Activated T-cell treated with anti-CD3 and anti-CD28 coated beads, Interleukin-2, amount 50 U/mL, for 24 hours (primary cell): ENCODE data around the gene UGT3A1.
"Not testable (repeated sequence)": the region's sequence is repeated elsewhere in the genome, so short reads cannot be mapped to it uniquely, and the experiment has no call there.

Experiments used
- DNase-seq: peaks from one replicate; pipeline ENCODE4 v3.0.0-alpha.2; 2020
- H3K27ac Mint-ChIP-seq: 2 replicates; pipeline ENCODE4 v1.8.0; 2020; ENCODE audit warnings: mild to moderate bottlenecking, mixed read lengths
- H3K27me3 Mint-ChIP-seq: 2 replicates; pipeline ENCODE4 v1.8.0; 2020; ENCODE audit warnings: mixed read lengths
- H3K36me3 Mint-ChIP-seq: 2 replicates; pipeline ENCODE4 v1.8.0; 2020; ENCODE audit warnings: low read depth, mixed read lengths
- H3K4me1 Mint-ChIP-seq: 2 replicates; pipeline ENCODE4 v1.8.0; 2020; ENCODE audit warnings: low read depth, mixed read lengths
- H3K4me3 Mint-ChIP-seq: 2 replicates; pipeline ENCODE4 v1.8.0; 2020; ENCODE audit warnings: mild to moderate bottlenecking, moderate library complexity, mixed read lengths
- H3K9me3 Mint-ChIP-seq: 2 replicates; pipeline ENCODE4 v1.8.0; 2020; ENCODE audit warnings: mixed read lengths

Gene UGT3A1, protein sequence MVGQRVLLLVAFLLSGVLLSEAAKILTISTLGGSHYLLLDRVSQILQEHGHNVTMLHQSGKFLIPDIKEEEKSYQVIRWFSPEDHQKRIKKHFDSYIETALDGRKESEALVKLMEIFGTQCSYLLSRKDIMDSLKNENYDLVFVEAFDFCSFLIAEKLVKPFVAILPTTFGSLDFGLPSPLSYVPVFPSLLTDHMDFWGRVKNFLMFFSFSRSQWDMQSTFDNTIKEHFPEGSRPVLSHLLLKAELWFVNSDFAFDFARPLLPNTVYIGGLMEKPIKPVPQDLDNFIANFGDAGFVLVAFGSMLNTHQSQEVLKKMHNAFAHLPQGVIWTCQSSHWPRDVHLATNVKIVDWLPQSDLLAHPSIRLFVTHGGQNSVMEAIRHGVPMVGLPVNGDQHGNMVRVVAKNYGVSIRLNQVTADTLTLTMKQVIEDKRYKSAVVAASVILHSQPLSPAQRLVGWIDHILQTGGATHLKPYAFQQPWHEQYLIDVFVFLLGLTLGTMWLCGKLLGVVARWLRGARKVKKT

DNA sequence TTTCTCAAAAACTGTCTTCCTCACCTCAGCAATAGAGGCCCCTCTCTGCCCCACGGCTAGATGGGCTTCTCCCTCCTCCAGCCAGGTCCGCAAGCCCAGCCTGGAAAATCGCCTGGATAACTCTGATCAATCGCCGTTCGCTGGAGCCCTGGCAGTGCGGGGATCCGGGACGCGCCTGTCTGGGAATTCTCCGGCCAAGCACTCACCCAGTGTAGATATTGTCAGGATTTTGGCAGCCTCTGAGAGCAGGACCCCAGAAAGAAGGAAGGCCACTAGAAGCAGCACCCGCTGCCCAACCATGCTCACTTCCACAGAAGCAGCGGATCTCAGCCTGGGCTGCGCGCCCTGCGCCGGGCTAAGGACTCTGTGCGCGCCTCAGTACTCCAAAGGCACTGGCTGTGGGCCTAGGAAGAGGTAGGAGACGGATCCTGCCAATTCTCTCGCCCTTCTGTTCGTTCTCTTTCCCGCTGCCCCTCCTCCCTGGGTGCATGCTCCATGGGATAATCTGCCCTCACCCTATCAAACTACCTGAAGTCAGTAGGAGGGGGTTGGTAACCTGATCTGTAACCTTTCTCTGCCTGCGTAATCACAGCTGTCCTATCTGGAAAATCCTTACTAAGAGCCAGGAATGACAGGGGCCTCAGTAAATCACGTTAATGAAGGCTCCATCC is at the start of gene UGT3A1:
TSS of gene UGT3A1 (minus strand) at position 450 of the 671 bp plus-strand sequence. CDS start at position 300, 150 bp downstream.
- H3K27ac Mint-ChIP-seq = no peak within 1 kb of the TSS
- no peaks in the 10 kb centered on the region for H3K9me3 Mint-ChIP-seq
- H3K4me1 Mint-ChIP-seq = no peaks in the 10 kb centered on the region
- H3K36me3 Mint-ChIP-seq = no peaks in the 10 kb centered on the region
- no peak for DNase-seq
- no peak within 1 kb of the TSS for H3K4me3 Mint-ChIP-seq
- peaks cover 39% of the 10 kb centered on the region for H3K27me3 Mint-ChIP-seq

DNA sequence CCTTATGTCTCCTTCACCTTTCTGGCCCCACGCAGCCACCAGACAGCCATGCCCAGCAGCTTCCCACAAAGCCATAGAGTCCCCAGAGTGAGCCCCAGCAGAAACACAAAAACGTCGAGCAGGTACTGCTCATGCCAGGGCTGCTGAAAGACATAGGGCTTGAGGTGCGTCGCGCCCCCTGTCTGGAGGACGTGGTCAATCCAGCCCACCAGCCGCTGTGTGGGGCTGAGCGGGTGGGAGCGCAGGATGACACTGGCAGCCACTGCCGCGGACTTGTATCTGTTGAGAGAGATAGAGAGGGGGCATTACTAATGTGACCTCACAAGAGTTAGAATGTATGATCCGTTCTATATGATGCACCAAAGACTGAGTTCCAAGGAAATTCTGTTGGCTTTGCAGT is 44.5 kb upstream of the UGT3A1 start:
- no peak overlapping the region for H3K4me3 Mint-ChIP-seq
- no peak for DNase-seq
- no peaks in the 10 kb centered on the region for H3K4me1 Mint-ChIP-seq
- H3K27me3 Mint-ChIP-seq = peaks cover 2% of the 10 kb centered on the region
- H3K27ac Mint-ChIP-seq = no peak overlapping the region
- H3K9me3 Mint-ChIP-seq = no peaks in the 10 kb centered on the region
- no peaks in the 10 kb centered on the region for H3K36me3 Mint-ChIP-seq

DNA sequence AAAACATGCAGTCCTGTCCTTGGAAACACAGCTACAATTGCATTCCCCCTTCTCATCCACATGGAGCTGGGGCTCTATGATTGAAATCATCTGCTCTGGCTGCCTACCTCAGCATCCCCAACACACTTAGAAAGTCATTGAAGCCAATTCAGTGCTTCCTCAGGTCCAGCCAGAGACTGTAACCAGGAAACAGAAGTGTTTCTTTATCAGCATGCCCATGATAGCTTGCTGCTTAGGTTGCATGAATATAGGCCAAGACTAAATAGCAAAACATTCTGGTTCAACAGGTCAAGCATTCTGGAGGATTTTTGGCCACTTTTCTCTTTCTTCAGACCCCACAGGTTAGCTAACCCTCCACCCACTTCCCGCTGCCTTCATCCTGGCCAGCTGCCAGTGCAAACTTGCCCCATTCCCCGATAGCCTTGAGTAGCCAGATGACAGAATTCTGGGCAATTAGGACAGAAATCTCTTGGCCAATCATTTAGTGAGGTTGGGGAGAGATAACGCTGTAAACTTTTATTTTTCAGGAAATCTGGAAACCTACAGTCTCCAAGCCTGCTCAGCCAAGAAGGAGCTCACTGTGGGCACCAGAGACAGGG is 43.4 kb upstream of the UGT3A1 start:
- not testable (repeated sequence) for H3K27ac Mint-ChIP-seq, DNase-seq, H3K27me3 Mint-ChIP-seq, H3K36me3 Mint-ChIP-seq, H3K9me3 Mint-ChIP-seq, H3K4me3 Mint-ChIP-seq, H3K4me1 Mint-ChIP-seq

DNA sequence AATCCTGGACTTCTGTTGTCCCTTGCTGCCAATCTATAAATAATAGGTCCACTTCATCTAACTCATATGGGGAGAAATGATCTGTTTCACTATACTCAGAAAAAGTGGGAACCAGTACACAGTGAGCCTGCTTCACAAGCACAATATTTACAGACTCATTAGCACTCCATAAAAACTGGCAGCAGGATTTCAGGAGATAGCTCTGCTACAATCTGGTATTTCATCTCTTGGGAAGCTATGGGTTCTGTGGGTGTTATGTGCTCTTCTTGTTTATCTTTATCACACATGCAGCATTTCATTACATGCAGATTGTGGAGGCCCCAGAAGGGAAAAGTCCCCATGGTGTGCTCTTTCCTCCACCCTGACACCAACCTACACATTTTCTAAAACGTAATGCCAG is 42.3 kb upstream of the UGT3A1 start:
- no peaks in the 10 kb centered on the region for H3K4me1 Mint-ChIP-seq
- no peaks in the 10 kb centered on the region for H3K9me3 Mint-ChIP-seq
- no peak overlapping the region for H3K4me3 Mint-ChIP-seq
- no peak overlapping the region for H3K27ac Mint-ChIP-seq
- peaks cover 2% of the 10 kb centered on the region for H3K27me3 Mint-ChIP-seq
- no peaks in the 10 kb centered on the region for H3K36me3 Mint-ChIP-seq
- DNase-seq = no peak

DNA sequence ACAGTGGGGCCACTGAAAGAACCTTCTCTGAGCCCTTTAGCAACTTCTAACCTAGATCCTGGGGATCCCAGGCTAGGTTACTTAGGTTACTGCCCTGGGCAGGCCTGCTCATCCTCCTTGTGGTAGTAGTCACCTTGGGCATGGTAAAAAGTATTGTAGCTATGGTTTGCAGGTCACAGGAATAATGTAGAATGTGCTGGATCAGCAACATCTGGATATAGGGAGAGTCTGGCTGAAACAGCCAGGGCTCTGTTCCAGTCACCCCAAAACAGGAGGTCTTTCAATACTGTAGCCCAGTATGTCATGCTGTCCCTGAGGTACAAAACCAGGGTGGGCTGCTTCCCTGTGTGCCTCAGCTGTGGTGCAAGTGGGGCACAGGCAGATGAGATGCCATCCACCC is 41.9 kb upstream of the UGT3A1 start:
- H3K9me3 Mint-ChIP-seq = no peaks in the 10 kb centered on the region

DNA sequence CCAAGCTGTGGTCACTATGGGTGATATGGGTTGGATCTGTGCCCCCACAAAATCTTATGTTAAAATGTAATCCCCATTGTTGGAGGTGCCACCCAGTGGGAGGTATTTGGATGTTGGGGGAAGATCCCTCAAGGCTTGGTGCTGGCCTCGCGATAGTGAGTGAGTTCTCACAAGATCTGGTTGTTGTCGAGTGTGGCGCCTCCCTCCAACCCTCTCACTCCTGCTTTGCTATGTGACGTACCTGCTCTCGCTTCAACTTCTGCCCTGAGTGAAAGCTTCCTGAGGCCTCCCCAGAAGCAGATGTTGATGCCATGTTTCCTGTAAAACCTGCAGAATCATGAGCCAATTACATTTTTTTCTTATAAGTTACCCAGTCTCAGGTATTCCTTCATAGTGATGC is 40.0 kb upstream of the UGT3A1 start:
- peaks cover 2% of the 10 kb centered on the region for H3K9me3 Mint-ChIP-seq
- H3K27ac Mint-ChIP-seq = no peak overlapping the region
- no peak for DNase-seq
- H3K36me3 Mint-ChIP-seq = no peaks in the 10 kb centered on the region
- H3K4me3 Mint-ChIP-seq = no peak overlapping the region
- H3K27me3 Mint-ChIP-seq = peaks cover 12% of the 10 kb centered on the region
- H3K4me1 Mint-ChIP-seq = no peaks in the 10 kb centered on the region

More for the DNA sequence above, 41.9 kb upstream of the UGT3A1 start:
- H3K27ac Mint-ChIP-seq = no peak overlapping the region
- H3K36me3 Mint-ChIP-seq = no peaks in the 10 kb centered on the region
- DNase-seq = no peak
- peaks cover 4% of the 10 kb centered on the region for H3K27me3 Mint-ChIP-seq
- no peaks in the 10 kb centered on the region for H3K4me1 Mint-ChIP-seq
- H3K4me3 Mint-ChIP-seq = no peak overlapping the region

DNA sequence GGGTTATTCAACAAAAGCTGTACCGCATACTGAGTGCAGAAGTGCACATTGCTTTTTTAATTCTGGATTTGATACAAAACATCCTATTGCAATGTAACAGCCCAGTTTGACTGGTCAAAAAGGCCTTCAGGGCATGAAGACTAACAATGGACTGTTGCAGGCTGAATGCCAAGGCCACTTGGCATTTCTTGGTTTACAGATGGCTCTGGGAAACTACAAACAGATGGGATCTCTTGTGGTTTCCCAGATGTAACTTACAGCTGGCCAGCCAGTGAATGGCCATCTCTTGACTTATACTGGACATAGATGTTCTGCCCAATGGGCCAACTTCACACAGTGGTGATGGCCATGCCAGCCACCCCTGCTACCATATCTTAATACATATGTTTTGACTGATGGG is 38.7 kb upstream of the UGT3A1 start:
- Mint-ChIP-seq H3K4me3 (no peak overlapping the region), H3K27ac (no peak overlapping the region), H3K27me3 (peaks cover 12% of the 10 kb centered on the region), H3K4me1 (no peaks in the 10 kb centered on the region), H3K36me3 (no peaks in the 10 kb centered on the region), H3K9me3 (peaks cover 2% of the 10 kb centered on the region)
- DNase-seq = no peak

DNA sequence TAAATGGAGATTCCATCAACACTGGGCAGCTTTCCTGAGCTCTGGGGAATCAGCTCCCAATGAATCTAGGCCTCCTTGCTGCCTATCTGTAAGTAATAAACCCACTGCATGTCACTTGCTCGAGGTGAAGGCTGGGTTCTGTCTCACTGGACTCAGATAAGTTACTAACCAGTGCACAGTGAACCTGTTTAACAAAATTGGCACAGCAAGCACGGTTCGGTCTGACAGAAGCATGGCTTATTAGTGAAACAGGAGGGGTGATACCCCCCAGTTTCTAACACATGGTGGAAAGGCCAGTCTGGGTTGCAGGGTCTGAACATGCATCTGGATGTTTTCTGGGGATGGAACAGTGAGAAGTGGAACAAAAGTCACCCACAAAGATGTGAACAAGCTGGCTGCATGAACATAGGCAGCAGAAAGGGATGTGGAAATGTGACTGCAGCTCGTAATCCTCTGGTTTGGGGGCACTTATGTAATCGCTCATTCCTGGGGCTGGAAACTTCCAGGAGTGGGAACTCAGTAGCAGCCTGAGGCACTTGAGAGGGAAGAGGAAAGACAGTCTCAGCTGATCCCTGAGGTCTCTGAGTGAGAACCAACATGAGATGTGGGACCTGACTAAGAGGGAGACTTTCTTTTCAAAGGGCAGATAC is 37.8 kb upstream of the UGT3A1 start:
- Mint-ChIP-seq H3K4me3 (no peak overlapping the region), H3K27me3 (peaks cover 12% of the 10 kb centered on the region), H3K27ac (no peak overlapping the region), H3K36me3 (no peaks in the 10 kb centered on the region), H3K4me1 (no peaks in the 10 kb centered on the region), H3K9me3 (peaks cover 2% of the 10 kb centered on the region)
- no peak for DNase-seq

DNA sequence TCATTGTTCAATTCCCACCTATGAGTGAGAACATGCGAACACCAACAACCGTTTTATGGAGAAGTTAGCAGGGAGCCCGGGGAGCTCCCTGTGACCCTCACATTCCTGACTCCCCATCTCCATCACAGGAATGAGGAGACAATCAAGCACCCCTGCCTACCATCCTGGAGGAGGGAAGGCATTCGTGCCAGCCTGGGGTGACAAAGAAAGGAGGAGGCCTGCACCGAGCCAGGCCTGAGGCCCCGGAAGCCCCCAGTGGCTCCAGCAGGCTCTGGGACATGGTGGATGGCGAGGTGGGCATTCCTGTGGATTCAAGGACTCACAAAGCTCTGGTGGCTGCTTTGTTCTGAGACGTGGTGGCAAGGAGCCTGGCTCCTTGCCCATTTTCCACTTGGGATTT is 36.5 kb upstream of the UGT3A1 start:
- Mint-ChIP-seq H3K36me3 (no peaks in the 10 kb centered on the region), H3K27me3 (peaks cover 12% of the 10 kb centered on the region), H3K4me1 (no peaks in the 10 kb centered on the region), H3K27ac (no peak overlapping the region), H3K4me3 (no peak overlapping the region), H3K9me3 (peaks cover 2% of the 10 kb centered on the region)
- DNase-seq = no peak

DNA sequence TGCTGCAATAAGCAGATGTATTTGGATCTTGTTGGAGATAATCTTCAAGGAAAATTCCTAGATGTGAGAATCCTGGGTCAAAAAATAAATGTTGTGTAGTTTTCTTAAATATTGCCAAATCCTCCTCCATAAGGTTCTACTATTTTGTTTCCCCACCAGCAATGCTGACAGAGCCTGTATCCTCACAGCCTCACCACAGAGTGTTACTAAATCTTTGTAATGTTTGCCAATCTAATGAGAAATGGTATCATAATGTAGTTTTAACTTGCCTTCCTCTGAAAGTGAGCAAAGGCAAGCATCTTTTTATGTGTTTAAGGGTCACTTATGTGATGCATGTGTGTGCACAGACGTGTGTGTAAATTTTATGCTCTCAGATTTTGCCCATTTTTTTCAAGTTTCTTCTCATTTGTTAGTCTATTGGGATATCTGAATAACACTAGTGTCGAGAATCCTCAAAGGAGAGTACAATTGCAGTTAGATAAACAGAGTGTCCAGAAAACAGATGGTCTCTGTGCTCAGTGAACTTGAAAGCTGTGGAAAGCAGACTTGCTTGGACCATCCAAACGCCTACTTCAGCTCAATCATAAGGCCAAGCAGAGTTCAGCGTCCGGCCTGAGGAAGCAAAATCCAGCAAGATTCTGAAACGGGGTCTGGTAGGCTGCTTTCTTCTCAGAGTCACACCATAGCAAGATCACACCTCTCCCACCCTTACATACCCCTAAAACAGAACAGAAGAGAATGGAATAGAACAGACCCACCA is 35.7 kb upstream of the UGT3A1 start:
- no peaks in the 10 kb centered on the region for H3K4me1 Mint-ChIP-seq
- no peak for DNase-seq
- no peak overlapping the region for H3K27ac Mint-ChIP-seq
- no peaks in the 10 kb centered on the region for H3K36me3 Mint-ChIP-seq
- H3K9me3 Mint-ChIP-seq = peaks cover 2% of the 10 kb centered on the region
- H3K27me3 Mint-ChIP-seq = peaks cover 12% of the 10 kb centered on the region
- no peak overlapping the region for H3K4me3 Mint-ChIP-seq

DNA sequence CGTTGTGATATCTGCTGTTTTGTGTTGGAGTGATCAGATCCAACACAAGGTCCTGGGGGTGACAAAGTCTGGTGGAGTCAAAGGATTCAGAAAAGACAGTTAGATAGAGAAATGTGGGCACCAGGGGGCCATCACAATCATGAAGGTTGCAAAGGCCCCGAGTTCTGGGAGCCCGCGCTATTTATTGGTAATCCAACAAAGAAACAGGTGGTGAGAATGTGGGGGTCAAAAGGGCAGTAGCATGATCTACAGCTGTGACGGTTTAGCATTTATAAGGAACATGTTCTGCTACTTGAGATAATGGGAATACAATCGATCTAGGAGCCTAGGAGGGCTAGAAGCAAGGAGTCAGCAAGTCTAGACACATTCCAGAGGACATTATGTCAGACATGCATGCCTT is 31.1 kb upstream of the UGT3A1 start:
- not testable (repeated sequence) for H3K9me3 Mint-ChIP-seq, H3K27me3 Mint-ChIP-seq, DNase-seq, H3K36me3 Mint-ChIP-seq, H3K4me1 Mint-ChIP-seq, H3K27ac Mint-ChIP-seq, H3K4me3 Mint-ChIP-seq

DNA sequence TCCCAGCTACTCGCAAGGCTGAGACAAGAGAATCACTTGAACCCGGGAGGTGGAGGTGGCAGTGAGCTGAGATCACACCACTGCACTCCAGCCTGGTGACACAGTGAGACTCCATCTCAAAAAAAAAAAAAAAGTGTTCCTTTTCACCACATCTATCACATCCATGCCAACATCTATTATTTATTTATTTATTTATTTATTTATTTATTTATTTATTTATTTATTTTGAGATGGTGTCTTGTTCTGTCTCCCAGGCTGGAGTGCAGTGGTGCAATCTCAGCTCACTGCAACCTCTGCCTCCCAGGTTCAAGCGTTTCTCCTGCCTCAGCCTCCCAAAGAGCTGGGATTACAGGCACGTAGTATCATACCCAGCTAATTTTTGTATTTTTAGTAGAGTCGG is 28.4 kb upstream of the UGT3A1 start:
- not testable (repeated sequence) for H3K4me3 Mint-ChIP-seq, H3K27me3 Mint-ChIP-seq, H3K9me3 Mint-ChIP-seq, H3K4me1 Mint-ChIP-seq, H3K27ac Mint-ChIP-seq, H3K36me3 Mint-ChIP-seq, DNase-seq

DNA sequence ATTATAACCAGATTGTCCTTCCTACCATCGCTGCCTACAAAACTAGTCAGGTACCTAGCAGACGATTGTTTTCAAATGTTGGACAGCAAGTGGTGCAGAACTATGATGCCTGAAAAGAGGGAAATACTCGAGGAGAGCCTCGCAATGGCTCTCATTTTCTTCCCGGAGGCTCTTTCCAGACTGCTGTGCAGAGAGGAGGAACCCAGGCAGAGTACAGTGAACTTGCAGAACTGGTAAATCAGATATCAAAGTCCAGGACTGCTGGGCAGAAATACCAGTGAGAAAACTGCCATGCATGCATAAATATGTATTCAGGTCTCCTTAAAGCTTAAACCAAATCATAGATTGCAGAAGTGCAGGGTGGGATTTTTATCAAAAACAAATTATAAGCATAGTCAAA is 26.4 kb upstream of the UGT3A1 start:
- no peaks in the 10 kb centered on the region for H3K27me3 Mint-ChIP-seq
- H3K9me3 Mint-ChIP-seq = peaks cover 15% of the 10 kb centered on the region
- no peak overlapping the region for H3K27ac Mint-ChIP-seq
- no peak overlapping the region for H3K4me3 Mint-ChIP-seq
- H3K4me1 Mint-ChIP-seq = no peaks in the 10 kb centered on the region
- DNase-seq = no peak
- peaks cover 3% of the 10 kb centered on the region for H3K36me3 Mint-ChIP-seq

DNA sequence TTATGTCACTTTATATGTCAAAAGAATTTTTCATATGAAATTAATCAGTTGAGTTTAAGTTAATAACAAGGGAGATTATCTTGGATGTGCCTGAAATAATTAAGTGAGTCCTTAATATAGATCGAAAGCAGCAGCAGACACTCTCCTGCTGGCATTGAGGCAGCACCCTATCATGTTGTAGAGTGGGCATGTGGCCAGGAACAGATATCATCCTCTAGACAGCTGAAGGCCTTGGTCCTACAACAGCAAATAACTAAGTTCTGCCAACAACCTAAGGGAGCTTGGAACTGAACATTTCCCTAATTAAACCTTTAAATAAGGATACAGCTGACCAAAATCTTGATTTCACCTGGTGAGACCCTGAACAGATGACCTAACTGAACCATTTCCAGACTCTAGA is 25.8 kb upstream of the UGT3A1 start:
- Mint-ChIP-seq H3K9me3 (peaks cover 15% of the 10 kb centered on the region), H3K4me3 (no peak overlapping the region), H3K36me3 (peaks cover 3% of the 10 kb centered on the region), H3K4me1 (no peaks in the 10 kb centered on the region), H3K27me3 (no peaks in the 10 kb centered on the region), H3K27ac (no peak overlapping the region)
- no peak for DNase-seq
